Stomach (tissue), 4 donors: Measurements from ENCODE around the gene ATR.

Experiments
- EP300 ChIP-seq: sonication (generic); formaldehyde crosslinking; IDR thresholded peaks from one replicate; pipeline ENCODE4 v1.6.1; 2017; ENCODE audit warnings: antibody characterized with exemption
- POLR2A ChIP-seq, 4 donors: fragments of 450-650 bp; IDR thresholded peaks; one replicate each; pipeline ENCODE4 v1.6.1; 2016; ENCODE audit warnings: antibody characterized with exemption in 4 of 4, control low read depth in 2 of 4, mild to moderate bottlenecking in 1 of 4, moderate library complexity in 1 of 4
- POLR2AphosphoS5 ChIP-seq, 3 donors: sonication (generic); formaldehyde crosslinking; IDR thresholded peaks; one replicate each; pipeline ENCODE4 v1.6.1; 2016; ENCODE audit warnings: antibody characterized with exemption in 3 of 3

- no peak for TF ChIP-seq POLR2A (IDR thresholded peaks at IDR 0.05)
- TF ChIP-seq POLR2AphosphoS5 (IDR thresholded peaks at IDR 0.05) = no peak
- TF ChIP-seq EP300 = no peak
Observed at GRCh38 chr3:142568393-142569017, 10.0 kb downstream of the ATR start.
